HL-60 (cell line): ENCODE results near the gene PPAN.

ENCODE experiments used
- DNase-seq, 2 experiments: peaks; one replicate each; pipeline ENCODE4 v3.0.0-alpha.2; 2010 to 2020; ENCODE audit warnings: low read depth in 1 of 2, low spot score in 1 of 2
- H3K27ac ChIP-seq: fragments of 250-450 bp; sonication (Bioruptor Pico); replicated peaks from 2 replicates; pipeline ENCODE4 v1.5.1; 2020; ENCODE audit warnings: mild to moderate bottlenecking, moderate library complexity
- H3K27me3 ChIP-seq: fragments of 250-450 bp; sonication (Bioruptor Pico); 2 replicates; pipeline ENCODE4 v1.5.1; 2021; ENCODE audit warnings: mild to moderate bottlenecking, moderate library complexity; ENCODE audit not compliant: insufficient read depth, poor library complexity, severe bottlenecking
- H3K4me3 ChIP-seq: replicated peaks from 2 replicates; pipeline ENCODE4 v1.5.1; 2011; ENCODE audit warnings: mild to moderate bottlenecking, control low read depth, low read length; ENCODE audit not compliant: insufficient read depth
- GABPA ChIP-seq: IDR thresholded peaks from 2 replicates; pipeline ENCODE4 v1.6.1; 2012; ENCODE audit warnings: low read depth
- POLR2AphosphoS5 ChIP-seq: IDR thresholded peaks from 2 replicates; pipeline ENCODE4 v1.6.1; 2012; ENCODE audit warnings: low read depth
- SPI1 ChIP-seq: IDR thresholded peaks from 2 replicates; pipeline ENCODE4 v1.6.1; 2012; ENCODE audit warnings: low read depth, mild to moderate bottlenecking, borderline replicate concordance
- TF ChIP-seq, protein P1 (sequence below): IDR thresholded peaks from one replicate; pipeline ENCODE4 v1.5.1; 2011; ENCODE audit warnings: low read length, control low read depth, inconsistent platforms; ENCODE audit not compliant: insufficient read depth
- TF ChIP-seq, protein P2 (sequence below): IDR thresholded peaks from 2 replicates; pipeline ENCODE4 v1.6.1; 2012; ENCODE audit warnings: low read depth; ENCODE audit not compliant: insufficient replicate concordance

Gene PPAN

GRCh38 chr19:10139952-10140351 lies 33.8 kb downstream of the PPAN start:
- Histone ChIP-seq H3K27ac (no peak overlapping the region), H3K4me3 (no peak overlapping the region), H3K27me3 (no peaks in the 10 kb centered on the region)
- DNase-seq = no peak
- TF ChIP-seq SPI1 (no peak), POLR2AphosphoS5 (no peak), GABPA (no peak)
- TF ChIP-seq, protein P1, sequence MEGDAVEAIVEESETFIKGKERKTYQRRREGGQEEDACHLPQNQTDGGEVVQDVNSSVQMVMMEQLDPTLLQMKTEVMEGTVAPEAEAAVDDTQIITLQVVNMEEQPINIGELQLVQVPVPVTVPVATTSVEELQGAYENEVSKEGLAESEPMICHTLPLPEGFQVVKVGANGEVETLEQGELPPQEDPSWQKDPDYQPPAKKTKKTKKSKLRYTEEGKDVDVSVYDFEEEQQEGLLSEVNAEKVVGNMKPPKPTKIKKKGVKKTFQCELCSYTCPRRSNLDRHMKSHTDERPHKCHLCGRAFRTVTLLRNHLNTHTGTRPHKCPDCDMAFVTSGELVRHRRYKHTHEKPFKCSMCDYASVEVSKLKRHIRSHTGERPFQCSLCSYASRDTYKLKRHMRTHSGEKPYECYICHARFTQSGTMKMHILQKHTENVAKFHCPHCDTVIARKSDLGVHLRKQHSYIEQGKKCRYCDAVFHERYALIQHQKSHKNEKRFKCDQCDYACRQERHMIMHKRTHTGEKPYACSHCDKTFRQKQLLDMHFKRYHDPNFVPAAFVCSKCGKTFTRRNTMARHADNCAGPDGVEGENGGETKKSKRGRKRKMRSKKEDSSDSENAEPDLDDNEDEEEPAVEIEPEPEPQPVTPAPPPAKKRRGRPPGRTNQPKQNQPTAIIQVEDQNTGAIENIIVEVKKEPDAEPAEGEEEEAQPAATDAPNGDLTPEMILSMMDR = no peak
- TF ChIP-seq, protein P2, sequence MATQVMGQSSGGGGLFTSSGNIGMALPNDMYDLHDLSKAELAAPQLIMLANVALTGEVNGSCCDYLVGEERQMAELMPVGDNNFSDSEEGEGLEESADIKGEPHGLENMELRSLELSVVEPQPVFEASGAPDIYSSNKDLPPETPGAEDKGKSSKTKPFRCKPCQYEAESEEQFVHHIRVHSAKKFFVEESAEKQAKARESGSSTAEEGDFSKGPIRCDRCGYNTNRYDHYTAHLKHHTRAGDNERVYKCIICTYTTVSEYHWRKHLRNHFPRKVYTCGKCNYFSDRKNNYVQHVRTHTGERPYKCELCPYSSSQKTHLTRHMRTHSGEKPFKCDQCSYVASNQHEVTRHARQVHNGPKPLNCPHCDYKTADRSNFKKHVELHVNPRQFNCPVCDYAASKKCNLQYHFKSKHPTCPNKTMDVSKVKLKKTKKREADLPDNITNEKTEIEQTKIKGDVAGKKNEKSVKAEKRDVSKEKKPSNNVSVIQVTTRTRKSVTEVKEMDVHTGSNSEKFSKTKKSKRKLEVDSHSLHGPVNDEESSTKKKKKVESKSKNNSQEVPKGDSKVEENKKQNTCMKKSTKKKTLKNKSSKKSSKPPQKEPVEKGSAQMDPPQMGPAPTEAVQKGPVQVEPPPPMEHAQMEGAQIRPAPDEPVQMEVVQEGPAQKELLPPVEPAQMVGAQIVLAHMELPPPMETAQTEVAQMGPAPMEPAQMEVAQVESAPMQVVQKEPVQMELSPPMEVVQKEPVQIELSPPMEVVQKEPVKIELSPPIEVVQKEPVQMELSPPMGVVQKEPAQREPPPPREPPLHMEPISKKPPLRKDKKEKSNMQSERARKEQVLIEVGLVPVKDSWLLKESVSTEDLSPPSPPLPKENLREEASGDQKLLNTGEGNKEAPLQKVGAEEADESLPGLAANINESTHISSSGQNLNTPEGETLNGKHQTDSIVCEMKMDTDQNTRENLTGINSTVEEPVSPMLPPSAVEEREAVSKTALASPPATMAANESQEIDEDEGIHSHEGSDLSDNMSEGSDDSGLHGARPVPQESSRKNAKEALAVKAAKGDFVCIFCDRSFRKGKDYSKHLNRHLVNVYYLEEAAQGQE = no peak

DNA sequence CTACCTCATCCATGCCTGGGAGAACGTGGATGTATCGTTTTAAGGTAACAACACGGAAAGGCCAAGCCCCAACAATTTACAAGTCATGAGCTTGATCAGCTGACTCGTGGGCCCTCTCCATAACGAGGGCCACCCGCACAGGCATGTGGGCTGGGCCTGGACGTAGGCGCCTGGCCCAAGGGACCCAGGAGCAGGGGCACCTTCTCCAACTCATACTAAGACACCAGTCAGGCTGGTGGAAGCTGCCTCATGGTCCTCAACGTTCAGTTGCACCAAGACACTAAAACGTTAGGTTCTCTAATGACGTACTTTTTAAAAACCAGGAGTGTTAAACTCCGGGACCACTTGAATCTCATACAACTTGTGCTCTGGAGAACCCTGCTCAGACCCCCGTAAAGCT lies 35.3 kb downstream of the PPAN start:
- H3K4me3 ChIP-seq = no peak overlapping the region
- TF ChIP-seq POLR2AphosphoS5 = no peak
- TF ChIP-seq, protein P1 = no peak
- no peak for TF ChIP-seq SPI1
- no peak overlapping the region for H3K27ac ChIP-seq
- DNase-seq = no peak
- no peaks in the 10 kb centered on the region for H3K27me3 ChIP-seq

DNA sequence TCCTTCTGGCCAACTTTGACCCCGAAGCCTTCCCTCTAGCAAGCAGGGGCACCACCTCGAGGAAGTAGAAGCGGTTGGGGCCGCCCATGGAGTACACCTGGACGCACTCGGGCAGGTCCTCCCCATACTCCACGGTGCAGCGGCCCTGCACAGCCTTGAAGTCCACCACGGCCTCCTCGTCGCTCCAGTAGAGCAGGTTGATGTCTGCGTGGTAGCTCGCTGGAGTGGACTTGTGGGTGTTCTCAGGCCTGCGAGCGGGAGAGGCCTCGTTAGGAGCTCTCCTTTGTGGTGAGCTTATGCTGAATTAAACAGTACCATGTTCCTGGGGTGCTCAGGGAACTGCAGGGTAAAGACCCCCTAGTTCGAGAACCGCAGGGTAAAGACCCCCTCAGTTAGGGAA lies 35.8 kb downstream of the PPAN start:
- H3K27me3 ChIP-seq = no peaks in the 10 kb centered on the region
- TF ChIP-seq, protein P2 = no peak
- TF ChIP-seq SPI1 = no peak
- no peak overlapping the region for H3K27ac ChIP-seq
- no peak overlapping the region for H3K4me3 ChIP-seq
- DNase-seq = no peak

GRCh38 chr19:10142701-10143375 lies 36.7 kb downstream of the PPAN start:
- Histone ChIP-seq H3K27me3 (no peaks in the 10 kb centered on the region), H3K4me3 (no peak overlapping the region), H3K27ac (no peak overlapping the region)
- DNase-seq = no peak
- TF ChIP-seq GABPA = no peak
- TF ChIP-seq, protein P2 = no peak
- TF ChIP-seq, protein P1 = no peak
- TF ChIP-seq SPI1 = no peak
- no peak for TF ChIP-seq POLR2AphosphoS5
